Activated CD4-positive, CD25-positive, alpha-beta regulatory T cell treated with anti-CD3 and anti-CD28 coated beads, Interleukin-2, amount 50 U/mL, for 24 hours (primary cell): ENCODE data around the gene DLG2.

Experiments used
- ATAC-seq, 2 donors: fragments of 150-1000 bp; cut with Tn5 transposase; one replicate each; pipeline ENCODE4 v1.10.0; 2021; ENCODE audit warnings: mild to moderate bottlenecking in 1 of 2, moderate library complexity in 1 of 2

DLG2 gene

GRCh38 chr11:84721561-84721961, 905.6 kb downstream of the DLG2 start:
- ATAC-seq = no peak

- no peak for ATAC-seq
Observed at GRCh38 chr11:84720706-84721402, 906.3 kb downstream of the DLG2 start.

- ATAC-seq = no peak
Observed at GRCh38 chr11:84719935-84720577, 907.1 kb downstream of the DLG2 start.

- ATAC-seq = no peak
Observed at GRCh38 chr11:84714316-84714780, 912.8 kb downstream of the DLG2 start.

- ATAC-seq = no peak
Observed at GRCh38 chr11:84691830-84692229, 935.3 kb downstream of the DLG2 start.

- no peak for ATAC-seq
Observed at GRCh38 chr11:84687433-84687832, 939.7 kb downstream of the DLG2 start.

- ATAC-seq = no peak
Observed at GRCh38 chr11:84686716-84687115, 940.4 kb downstream of the DLG2 start.

GRCh38 chr11:84685976-84686375, 941.2 kb downstream of the DLG2 start:
- no peak for ATAC-seq

- no peak for ATAC-seq
Observed at GRCh38 chr11:84685149-84685548, 942.0 kb downstream of the DLG2 start.

- no peak for ATAC-seq
Observed at GRCh38 chr11:84681456-84681855, 945.7 kb downstream of the DLG2 start.

GRCh38 chr11:84675396-84676025, 951.6 kb downstream of the DLG2 start:
- no peak for ATAC-seq

- no peak for ATAC-seq
Observed at GRCh38 chr11:84673753-84674152, 953.4 kb downstream of the DLG2 start.

- ATAC-seq = no peak
Observed at GRCh38 chr11:84671325-84671999, 955.7 kb downstream of the DLG2 start.

- no peak for ATAC-seq
Observed at GRCh38 chr11:84663731-84664130, 963.4 kb downstream of the DLG2 start.

- no peak for ATAC-seq
Observed at GRCh38 chr11:84660257-84660977, 966.7 kb downstream of the DLG2 start.

- ATAC-seq = no peak
Observed at GRCh38 chr11:84655712-84656111, 971.4 kb downstream of the DLG2 start.

- ATAC-seq = no peak
Observed at GRCh38 chr11:84648471-84648870, 978.7 kb downstream of the DLG2 start.

GRCh38 chr11:84645988-84646694, 981.0 kb downstream of the DLG2 start:
- ATAC-seq = no peak

GRCh38 chr11:84642500-84642899, 984.6 kb downstream of the DLG2 start:
- no peak for ATAC-seq

- no peak for ATAC-seq
Observed at GRCh38 chr11:84634309-84634708, 992.8 kb downstream of the DLG2 start.

- ATAC-seq = no peak
Observed at GRCh38 chr11:84628871-84629620, 998.1 kb downstream of the DLG2 start.
